Endothelial cell of umbilical vein (primary cell): ENCODE data around the gene UNCX.
"Not testable (repeated sequence)": the region's sequence is repeated elsewhere in the genome, so short reads cannot be mapped to it uniquely, and the experiment has no call there.

Experiments
- FOS ChIP-seq: IDR thresholded peaks from 2 replicates; pipeline ENCODE4 v1.6.1; 2011; ENCODE audit warnings: mild to moderate bottlenecking, low read length, moderate library complexity, borderline replicate concordance; ENCODE audit not compliant: insufficient read depth
- POLR2A ChIP-seq: IDR thresholded peaks from 2 replicates; pipeline ENCODE4 v1.6.1; 2012; ENCODE audit warnings: low read depth, mild to moderate bottlenecking, control low read depth, low read length
- TF ChIP-seq, protein P1 (sequence below), 2 donors: IDR thresholded peaks; 1 replicate in 1 of 2; 2 replicates in 1 of 2; pipeline ENCODE4 v1.5.1; 2011; ENCODE audit warnings: low read length in 2 of 2, mild to moderate bottlenecking in 2 of 2, moderate library complexity in 2 of 2, control low read depth in 1 of 2, inconsistent platforms in 1 of 2, low read depth in 1 of 2; ENCODE audit not compliant: insufficient read depth in 1 of 2; ENCODE audit errors: extremely low read depth in 1 of 2

DNA sequence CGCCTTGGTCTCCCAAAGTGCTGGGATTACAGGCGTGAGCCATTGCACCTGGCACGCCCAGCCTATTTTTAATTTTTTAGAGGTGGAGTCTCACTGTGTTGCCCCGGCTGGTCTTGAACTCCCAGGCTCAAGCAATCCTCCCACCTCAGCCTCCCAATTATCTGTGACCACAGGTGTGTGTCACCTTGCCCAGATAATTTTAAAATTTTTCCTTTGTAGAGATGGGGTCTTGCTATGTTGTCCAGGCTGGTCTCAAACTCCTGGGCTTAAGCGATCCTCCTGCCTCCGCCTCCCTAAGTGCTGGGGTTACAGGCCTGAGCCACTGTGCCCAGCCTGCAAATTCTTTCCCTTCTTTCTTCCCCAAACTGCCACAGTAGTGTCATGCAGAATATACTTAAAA is 29.8 kb upstream of the UNCX start:
- TF ChIP-seq, protein P1, sequence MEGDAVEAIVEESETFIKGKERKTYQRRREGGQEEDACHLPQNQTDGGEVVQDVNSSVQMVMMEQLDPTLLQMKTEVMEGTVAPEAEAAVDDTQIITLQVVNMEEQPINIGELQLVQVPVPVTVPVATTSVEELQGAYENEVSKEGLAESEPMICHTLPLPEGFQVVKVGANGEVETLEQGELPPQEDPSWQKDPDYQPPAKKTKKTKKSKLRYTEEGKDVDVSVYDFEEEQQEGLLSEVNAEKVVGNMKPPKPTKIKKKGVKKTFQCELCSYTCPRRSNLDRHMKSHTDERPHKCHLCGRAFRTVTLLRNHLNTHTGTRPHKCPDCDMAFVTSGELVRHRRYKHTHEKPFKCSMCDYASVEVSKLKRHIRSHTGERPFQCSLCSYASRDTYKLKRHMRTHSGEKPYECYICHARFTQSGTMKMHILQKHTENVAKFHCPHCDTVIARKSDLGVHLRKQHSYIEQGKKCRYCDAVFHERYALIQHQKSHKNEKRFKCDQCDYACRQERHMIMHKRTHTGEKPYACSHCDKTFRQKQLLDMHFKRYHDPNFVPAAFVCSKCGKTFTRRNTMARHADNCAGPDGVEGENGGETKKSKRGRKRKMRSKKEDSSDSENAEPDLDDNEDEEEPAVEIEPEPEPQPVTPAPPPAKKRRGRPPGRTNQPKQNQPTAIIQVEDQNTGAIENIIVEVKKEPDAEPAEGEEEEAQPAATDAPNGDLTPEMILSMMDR (IDR thresholded peaks at IDR 0.05; ENCODE audit: extremely low read depth in 1 of 2, insufficient read depth in 1 of 2, low read depth in 1 of 2, low read length in 2 of 2) = not testable (repeated sequence)
- TF ChIP-seq POLR2A, FOS: not testable (repeated sequence)
